ENCODE results near the gene VPS37B.
"Not testable (repeated sequence)": the region's sequence is repeated elsewhere in the genome, so short reads cannot be mapped to it uniquely, and the experiment has no call there.

The VPS37B gene

GRCh38 chr12:122880155-122880667 is 15.7 kb downstream of the VPS37B start:
- no peak for DNase-seq

GRCh38 chr12:122878780-122879612 is 16.9 kb downstream of the VPS37B start:
- DNase-seq = no peak

DNA sequence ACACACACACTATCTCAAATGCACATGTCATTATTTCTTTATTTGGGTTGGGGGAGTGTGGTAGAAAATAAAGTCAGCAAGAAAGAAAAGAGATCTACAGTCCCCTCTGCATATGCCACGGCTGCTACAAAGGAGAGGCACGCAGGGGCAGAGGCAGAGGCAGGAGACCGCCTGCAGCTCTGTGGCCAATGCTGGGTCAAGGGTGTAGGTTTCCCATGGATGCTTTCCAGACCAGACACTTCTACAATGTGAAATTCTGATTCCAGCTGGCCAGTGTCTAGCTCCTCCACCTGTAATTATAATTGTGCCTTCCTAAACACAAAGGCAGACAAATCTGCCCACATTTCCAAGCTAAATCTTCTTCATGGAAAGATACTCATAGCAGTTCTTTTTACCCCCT is 19.2 kb downstream of the VPS37B start:
- DNase-seq = no peak

DNA sequence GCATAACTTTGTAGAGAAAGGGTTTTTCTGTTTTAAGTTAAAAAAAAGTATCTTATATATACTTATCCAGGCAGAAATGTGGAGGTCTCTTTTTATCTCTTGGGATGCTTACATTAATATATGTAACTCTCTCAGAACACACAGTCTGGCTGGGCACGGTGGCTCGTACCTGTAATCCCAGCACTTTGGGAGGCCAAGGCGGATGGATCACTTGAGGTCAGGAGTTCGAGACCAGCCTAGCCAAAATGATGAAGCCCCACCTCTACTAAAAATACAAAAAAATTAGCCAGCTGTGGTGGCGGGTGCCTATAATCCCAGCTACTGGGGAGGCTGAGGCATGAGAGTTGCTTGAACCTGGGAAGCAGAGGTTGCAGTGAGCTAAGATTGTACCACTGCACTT is 19.6 kb downstream of the VPS37B start:
- DNase-seq = not testable (repeated sequence)

DNA sequence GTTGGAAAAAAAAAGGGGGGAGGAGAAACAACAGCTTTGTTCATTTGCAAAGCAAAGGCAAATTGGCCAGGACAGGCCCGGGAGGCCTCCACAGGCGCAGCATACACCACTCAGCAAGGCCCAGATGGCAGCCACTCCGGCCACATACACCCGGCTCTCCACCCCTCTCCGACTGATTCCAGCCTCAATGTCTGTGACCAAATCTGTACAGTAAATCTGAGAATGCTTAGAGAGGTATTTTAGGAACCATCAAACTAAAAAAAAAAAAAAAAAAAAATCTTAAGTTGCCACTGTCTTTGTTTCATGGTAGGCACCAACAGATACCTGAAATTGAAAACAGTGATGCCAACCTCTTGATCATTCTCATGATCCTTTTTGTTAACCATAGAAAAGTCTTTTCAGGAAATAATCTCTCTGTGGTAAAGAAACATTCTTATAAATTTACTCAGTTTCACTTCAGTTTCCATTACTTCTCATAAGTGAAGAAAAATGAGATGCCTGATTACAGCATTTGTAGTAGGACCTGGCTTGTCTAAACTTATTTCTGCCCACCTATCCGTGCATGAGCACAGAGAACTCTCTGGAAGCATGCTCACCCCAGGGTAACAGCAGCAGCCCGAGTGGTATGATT is 20.2 kb downstream of the VPS37B start:
- peak; percentile 30 for DNase-seq

GRCh38 chr12:122874081-122874480 is 21.8 kb downstream of the VPS37B start:
- no peak for DNase-seq

GRCh38 chr12:122873540-122873939 is 22.4 kb downstream of the VPS37B start:
- no peak for DNase-seq

- no peak for DNase-seq
Measured at GRCh38 chr12:122872815-122873361, 23.0 kb downstream of the VPS37B start.

DNA sequence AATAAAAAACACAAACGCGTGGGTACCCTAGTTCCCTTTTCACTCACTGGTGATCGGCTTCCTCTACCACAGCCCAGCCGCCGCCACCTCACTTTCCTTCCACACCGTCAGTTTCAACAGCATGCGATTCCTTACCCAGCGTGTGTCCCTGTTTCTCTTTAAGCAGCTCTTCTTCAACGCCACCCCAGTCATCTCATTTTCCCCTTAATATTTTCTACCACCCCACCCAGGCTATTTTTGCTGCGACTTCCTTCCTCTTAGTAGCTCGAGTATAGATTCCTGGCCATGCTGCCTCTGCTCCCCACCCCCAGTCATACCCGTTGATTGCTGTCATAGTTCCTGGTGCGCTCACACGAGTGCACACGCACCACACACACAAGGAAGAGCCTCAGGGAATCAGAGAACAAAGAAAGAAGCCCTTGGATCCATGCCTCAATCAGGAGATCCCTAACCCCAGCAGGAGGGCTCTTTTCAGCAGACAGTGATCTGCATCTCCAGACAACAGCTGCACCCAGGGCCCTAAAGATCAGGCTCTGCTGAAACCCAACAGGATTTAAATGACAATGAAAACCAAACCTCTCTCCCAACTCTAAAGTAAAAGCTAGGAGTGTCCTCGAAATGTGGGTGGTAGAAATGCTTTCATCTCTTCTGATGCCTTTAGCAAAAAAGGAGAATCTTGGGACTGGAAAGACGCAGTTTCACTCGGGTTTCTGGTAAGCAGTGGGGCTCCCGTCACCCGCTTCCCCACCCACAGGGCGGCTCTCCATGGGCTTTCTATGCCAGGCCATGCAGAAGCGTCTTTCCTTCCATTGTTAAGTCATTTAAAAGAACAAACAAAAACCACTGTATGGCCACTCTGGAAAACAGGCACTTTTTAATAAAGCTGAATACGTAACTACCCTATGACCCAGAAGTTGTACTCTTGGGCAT is 23.8 kb downstream of the VPS37B start:
- DNase-seq = peak; percentile 59

- DNase-seq = no peak
Measured at GRCh38 chr12:122870867-122871664, 24.9 kb downstream of the VPS37B start.

- DNase-seq = no peak
Measured at GRCh38 chr12:122870163-122870842, 25.6 kb downstream of the VPS37B start.

GRCh38 chr12:122869207-122869973 is 26.5 kb downstream of the VPS37B start:
- DNase-seq = no peak

DNA sequence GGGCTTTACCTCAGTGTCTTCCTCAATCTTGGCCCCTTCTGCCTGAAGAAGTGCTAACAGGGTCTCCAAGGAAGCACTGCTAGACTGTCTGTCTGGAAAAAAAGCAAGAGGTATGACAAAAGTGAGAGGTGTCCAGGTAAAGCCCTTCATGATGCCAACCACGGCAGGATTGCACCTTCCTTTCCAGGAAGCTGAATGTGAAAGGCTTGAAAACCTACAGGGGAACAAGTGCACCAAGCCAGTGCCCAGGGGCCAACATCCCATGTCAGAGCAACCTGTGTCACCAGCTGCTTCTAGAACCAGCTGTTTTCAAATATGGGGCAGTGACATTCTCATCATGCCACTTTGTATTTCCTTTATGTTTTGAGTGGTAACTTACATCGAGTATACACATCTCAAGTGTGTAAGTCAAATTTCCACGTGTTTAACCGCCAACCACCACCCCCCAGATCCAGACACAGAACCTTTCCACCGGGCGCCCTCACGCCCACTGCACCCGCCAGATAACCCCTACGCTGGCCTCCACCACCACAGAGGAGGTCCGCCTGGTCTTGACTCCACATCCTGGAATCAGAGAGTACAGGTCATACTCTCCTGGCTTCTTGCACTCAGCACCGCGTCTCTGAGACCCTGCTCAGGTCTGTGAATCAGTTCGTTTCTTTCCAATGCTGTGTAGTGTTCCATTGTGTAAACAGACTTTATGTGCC is 27.3 kb downstream of the VPS37B start:
- DNase-seq = no peak

DNA sequence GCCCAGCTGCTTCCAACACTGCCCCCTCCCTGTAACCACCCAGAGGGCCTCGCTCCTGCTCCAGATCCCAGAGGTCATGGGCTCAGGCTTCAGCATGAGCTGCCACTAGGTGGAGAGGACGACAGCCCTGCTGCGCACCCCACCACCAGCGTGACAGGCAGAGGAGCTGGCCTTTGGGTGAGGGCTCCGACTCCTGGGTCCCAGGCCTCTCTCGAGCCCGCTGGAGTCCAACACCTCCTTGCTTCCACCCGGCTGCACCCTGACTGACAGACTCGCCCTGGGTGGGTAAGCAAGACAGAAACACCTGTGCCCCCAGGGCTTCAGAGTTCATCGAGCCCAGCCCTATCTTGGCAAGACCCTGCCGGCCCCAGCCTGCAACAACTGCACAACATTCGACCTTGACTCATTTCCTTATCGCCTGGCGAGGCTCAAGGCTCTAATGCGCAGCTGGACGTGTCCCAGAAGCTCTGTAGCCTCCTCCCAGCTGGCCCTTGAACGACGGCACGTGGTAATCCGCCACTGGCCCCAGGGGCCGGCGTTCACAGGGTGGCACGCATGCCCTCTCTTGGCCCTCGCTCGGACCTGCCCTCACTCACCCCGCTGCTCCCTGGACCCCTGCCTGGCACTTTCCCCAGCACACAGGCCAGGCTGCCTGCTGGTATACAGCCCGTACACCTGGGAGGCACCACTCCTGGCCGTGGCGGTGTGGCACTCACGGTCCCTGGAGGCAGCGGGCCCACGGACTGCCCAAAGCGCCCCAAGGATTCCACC is 28.0 kb downstream of the VPS37B start:
- no peak for DNase-seq

DNA sequence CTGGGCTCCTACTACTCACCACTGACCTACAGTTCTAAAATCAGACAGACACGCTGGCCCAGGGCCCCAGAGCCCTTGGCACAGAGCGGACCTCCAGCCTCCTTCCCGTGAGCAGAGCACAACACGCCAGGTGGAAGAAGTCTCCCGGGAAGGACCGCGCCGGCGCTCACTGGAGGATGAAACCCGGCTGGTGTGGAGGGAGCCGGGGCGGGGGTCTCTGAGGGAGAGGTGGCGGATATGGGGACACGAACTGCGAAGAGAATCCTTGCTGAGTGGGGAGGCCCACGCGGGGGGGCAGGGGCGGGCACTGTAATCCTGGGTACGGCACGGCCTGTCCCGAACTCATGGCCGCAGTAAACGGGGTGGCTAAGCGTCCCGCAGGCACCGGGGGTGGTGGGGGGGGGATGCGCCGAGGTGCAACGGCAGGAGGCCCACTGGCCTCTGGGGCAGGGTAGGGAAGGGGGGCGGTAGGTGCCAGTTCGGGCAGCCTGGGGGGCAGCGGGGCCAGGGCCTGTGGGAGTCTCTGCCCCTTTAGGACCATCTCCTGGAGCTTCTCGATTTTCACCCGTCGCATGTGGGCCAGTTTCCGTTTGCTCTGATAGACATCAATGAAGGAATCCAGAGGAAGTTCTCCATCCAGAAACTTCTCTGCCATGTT is 28.8 kb downstream of the VPS37B start:
- DNase-seq = no peak

DNA sequence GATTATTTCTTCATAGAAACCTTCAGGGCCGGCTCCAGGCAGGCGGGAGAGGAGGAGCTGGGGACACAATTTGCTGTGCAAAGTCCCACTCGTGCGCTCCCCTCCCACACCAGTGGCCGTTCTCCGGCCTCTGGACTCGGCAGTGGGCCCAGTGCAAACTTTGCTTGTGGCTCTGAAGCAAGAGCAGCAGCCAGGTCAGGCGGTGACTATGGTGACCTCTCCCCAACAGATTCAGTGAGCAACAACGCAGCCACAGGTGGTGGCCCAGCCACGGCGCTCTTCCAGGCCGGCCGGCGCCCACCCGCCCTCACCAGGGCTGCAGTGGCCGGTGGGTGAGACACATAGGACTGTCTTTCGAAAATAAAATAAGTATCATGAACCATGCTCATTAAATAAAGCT is 29.5 kb downstream of the VPS37B start:
- DNase-seq = no peak

GRCh38 chr12:122865268-122866231 is 30.4 kb downstream of the VPS37B start:
- peak; percentile 10 for DNase-seq
